HepG2 (cell line): Measurements from ENCODE around the gene CHST11. TPM values are rescaled to one million over a fixed set of nuclear protein-coding genes. Genes with fewer than 3 reads are reported as not detected.

Experiments
- ATAC-seq: fragments of 200-7000 bp; cut with Tn5 transposase; 3 replicates; pipeline ENCODE4 v1.9.1; 2020; ENCODE audit warnings: mild to moderate bottlenecking, moderate library complexity
- BruUV-seq: library from RNA; stranded (reverse); fragments of 400-500 nt; replicated peaks from 2 replicates; lab custom pipeline; 2021; lab: Mats Ljungman, UMichigan
- CTCF ChIA-PET: fragments of 300-600 bp; formaldehyde crosslinking; extraction: SDS; loops from one replicate; lab custom pipeline; 2021; ENCODE audit warnings: low total read pairs, inconsistent platforms, low intra/inter-chr PET ratio; lab: Yijun Ruan, JAX
- POLR2A ChIA-PET: fragments of 350-600 bp; sonication (Branson Sonifier 250); formaldehyde crosslinking; loops from one replicate; lab custom pipeline; 2020; ENCODE audit warnings: antibody characterized with exemption, inconsistent platforms; lab: Yijun Ruan, JAX
- DNase-seq: peaks from one replicate; pipeline ENCODE4 v3.0.0-alpha.2; 2015; ENCODE audit warnings: low spot score
- FAIRE-seq: peaks from 3 replicates; lab custom pipeline; 2011; peaks lifted over from hg19 to GRCh38; lab: Jason Lieb, UNC
- H2AFZ ChIP-seq: one replicate; pipeline ENCODE4 v1.6.1; 2011; ENCODE audit warnings: low read length, inconsistent platforms
- H3K27ac ChIP-seq: fragments of 300-600 bp; 3 replicates; pipeline ENCODE4 v1.8.0; 2011; ENCODE audit warnings: mixed run types, mild to moderate bottlenecking, mixed read lengths, low read length, inconsistent platforms; ENCODE audit not compliant: insufficient read depth; ENCODE audit errors: extremely low read length
- H3K27me3 ChIP-seq, 2 experiments: fragments of 200-600 bp in 1 of 2; 2 replicates in 1 of 2; 3 replicates in 1 of 2; pipeline versions ENCODE4 v1.6.0 to v1.8.0; 2011; ENCODE audit warnings: low read length in 2 of 2, mild to moderate bottlenecking in 2 of 2, moderate library complexity in 2 of 2, inconsistent platforms in 1 of 2; ENCODE audit not compliant: insufficient read depth in 2 of 2, control insufficient read depth in 1 of 2
- H3K36me3 ChIP-seq, 2 experiments: fragments of 200-600 bp in 1 of 2; replicated peaks in 1 of 2; 2 replicates in 1 of 2; 3 replicates in 1 of 2; pipeline versions ENCODE4 v1.5.1 to v1.8.0; 2011; ENCODE audit warnings: low read length in 2 of 2, inconsistent platforms in 1 of 2; ENCODE audit not compliant: insufficient read depth in 2 of 2, control insufficient read depth in 1 of 2
- H3K4me1 ChIP-seq: 2 replicates; pipeline ENCODE4 v1.5.1; 2012; ENCODE audit warnings: low read length, inconsistent platforms; ENCODE audit not compliant: insufficient read depth
- H3K4me2 ChIP-seq: 2 replicates; pipeline ENCODE4 v1.6.0; 2011; ENCODE audit warnings: low read depth, low read length, inconsistent platforms
- H3K4me3 ChIP-seq, 3 experiments: fragments of 200-600 bp in 1 of 3; sonication (generic), shearing (Covaris generic) in 1 of 3; replicated peaks in 1 of 3; 2 replicates each; pipeline ENCODE4 v1.5.1; 2011 to 2016; ENCODE audit warnings: low read length in 3 of 3, inconsistent platforms in 2 of 3, low read depth in 2 of 3, mild to moderate bottlenecking in 2 of 3, control low read depth in 1 of 3, mixed read lengths in 1 of 3; ENCODE audit not compliant: insufficient read depth in 1 of 3
- H3K79me2 ChIP-seq: one replicate; pipeline ENCODE4 v1.6.1; 2011; ENCODE audit warnings: low read length, inconsistent platforms; ENCODE audit not compliant: insufficient read depth
- H3K9ac ChIP-seq: 2 replicates; pipeline ENCODE4 v1.6.0; 2011; ENCODE audit warnings: mild to moderate bottlenecking, low read depth, low read length, inconsistent platforms; ENCODE audit not compliant: insufficient read depth
- H3K9me3 ChIP-seq: 2 replicates; pipeline ENCODE4 v1.5.1; 2012; ENCODE audit warnings: mild to moderate bottlenecking, low read length
- H4K20me1 ChIP-seq: 2 replicates; pipeline ENCODE4 v1.6.0; 2011; ENCODE audit warnings: inconsistent platforms, mild to moderate bottlenecking, low read length, moderate library complexity; ENCODE audit not compliant: insufficient read depth
- CAMTA2 ChIP-seq: sonication (generic); formaldehyde crosslinking; IDR thresholded peaks from 2 replicates; pipeline ENCODE4 v1.4.0; 2020; ENCODE audit warnings: mild to moderate bottlenecking, missing genetic modification reagents, borderline replicate concordance
- CBX1 ChIP-seq: IDR thresholded peaks from one replicate; pipeline ENCODE4 v1.6.1; 2016; ENCODE audit warnings: antibody characterized with exemption, low read depth
- FOSL2 ChIP-seq: sonication (generic); formaldehyde crosslinking; IDR thresholded peaks from 2 replicates; pipeline ENCODE4 v1.4.0; 2020; ENCODE audit warnings: missing genetic modification reagents
- GABPB1 ChIP-seq: IDR thresholded peaks from 2 replicates; pipeline ENCODE4 v1.6.1; 2016; ENCODE audit warnings: mild to moderate bottlenecking, missing genetic modification reagents, moderate library complexity, missing compliant biosample characterization
- GFI1 ChIP-seq: sonication (generic); formaldehyde crosslinking; IDR thresholded peaks from 2 replicates; pipeline ENCODE4 v1.5.0; 2020; ENCODE audit warnings: missing genetic modification reagents, mild to moderate bottlenecking, borderline replicate concordance
- GLI4 ChIP-seq: sonication (generic); formaldehyde crosslinking; IDR thresholded peaks from 2 replicates; pipeline ENCODE4 v1.5.1; 2020; ENCODE audit warnings: missing genetic modification reagents, mild to moderate bottlenecking, moderate library complexity, borderline replicate concordance
- GPN1 ChIP-seq: sonication (generic); formaldehyde crosslinking; IDR thresholded peaks from 2 replicates; pipeline ENCODE4 v1.5.1; 2020; ENCODE audit warnings: missing genetic modification reagents, borderline replicate concordance
- ISL2 ChIP-seq: sonication (generic); formaldehyde crosslinking; IDR thresholded peaks from 2 replicates; pipeline ENCODE4 v1.5.0; 2020; ENCODE audit warnings: missing genetic modification reagents
- KLF12 ChIP-seq: sonication (generic); formaldehyde crosslinking; IDR thresholded peaks from 2 replicates; pipeline ENCODE4 v1.4.0; 2020; ENCODE audit warnings: missing genetic modification reagents, borderline replicate concordance
- STAT5B ChIP-seq: sonication (generic); formaldehyde crosslinking; IDR thresholded peaks from 2 replicates; pipeline ENCODE4 v1.4.0; 2020; ENCODE audit warnings: missing genetic modification reagents
- ZNF180 ChIP-seq: sonication (generic); formaldehyde crosslinking; IDR thresholded peaks from 2 replicates; pipeline ENCODE4 v1.4.0; 2020; ENCODE audit warnings: low read depth, missing genetic modification reagents, borderline replicate concordance
- ZNF24 ChIP-seq: fragments of 450-650 bp; IDR thresholded peaks from 2 replicates; pipeline ENCODE4 v1.6.1; 2017; ENCODE audit warnings: antibody characterized with exemption, mild to moderate bottlenecking
- ZNF260 ChIP-seq: sonication (generic); formaldehyde crosslinking; IDR thresholded peaks from 2 replicates; pipeline ENCODE4 v1.4.0; 2020; ENCODE audit warnings: missing genetic modification reagents, low read depth, mild to moderate bottlenecking, borderline replicate concordance
- ZNF282 ChIP-seq: fragments of 450-650 bp; IDR thresholded peaks from 2 replicates; pipeline ENCODE4 v1.6.1; 2018; ENCODE audit not compliant: partially characterized antibody
- WGBS: methylation state at CpG from one replicate; pipeline ENCODE4 v1.1.6; 2017; ENCODE audit warnings: low lambda C conversion rate; 5-methylcytosine and 5-hydroxymethylcytosine counted together
- in situ Hi-C: cut with HindIII; loops from 2 replicates; pipeline ENCODE4 v1.10.0; 2017; ENCODE audit warnings: low pct_unique_long_range_greater_than_20kb; ENCODE audit not compliant: extremely low pct_ligation_motif_present
- intact Hi-C: fragments of 100-400 bp; cut with micrococcal nuclease; formaldehyde crosslinking; loops from one replicate; pipeline ENCODE4 v1.10.0; 2022; ENCODE audit not compliant: unreplicated experiment
- polyA plus RNA-seq, 8 experiments: library from polyadenylated mRNA; depleted of rRNA in 3 of 8; stranded (reverse) in 7 of 8; unstranded in 1 of 8; fragments of >200 nt; fragmentation: Illumina TruSeq in 4 of 8; extraction: Trizol in 4 of 8; gene quantifications; 2 replicates each; pipeline versions ENCODE4 v1.2.1 to v1.2.3, GENCODE V29; 2011 to 2016; ENCODE audit warnings: low read depth in 4 of 8, missing spikeins in 1 of 8, mixed read lengths in 1 of 8; ENCODE audit not compliant: insufficient read depth in 1 of 8
- total RNA-seq, 5 experiments: library from RNA; depleted of rRNA; stranded (reverse); fragments of >200 nt; fragmentation: Illumina TruSeq; extraction: Trizol; gene quantifications; 2 replicates each; pipeline ENCODE4 v1.2.3, GENCODE V29; 2016; ENCODE audit warnings: low read depth in 1 of 5
- TF ChIP-seq, protein P1 (sequence below): sonication (generic); formaldehyde crosslinking; IDR thresholded peaks from 2 replicates; pipeline ENCODE4 v1.8.1; 2023; ENCODE audit warnings: mild to moderate bottlenecking, missing genetic modification reagents
- TF ChIP-seq, protein P2 (sequence below): sonication (generic); formaldehyde crosslinking; IDR thresholded peaks from 2 replicates; pipeline ENCODE4 v1.4.0; 2020; ENCODE audit warnings: mild to moderate bottlenecking, missing genetic modification reagents, borderline replicate concordance

Gene CHST11
- total and polyA plus RNA-seq, 2 of the 13 experiments (the other 11 are each of a cell fraction or from before 2014, with no cell fraction given), result 0.15 TPM; not detected in 1

DNA sequence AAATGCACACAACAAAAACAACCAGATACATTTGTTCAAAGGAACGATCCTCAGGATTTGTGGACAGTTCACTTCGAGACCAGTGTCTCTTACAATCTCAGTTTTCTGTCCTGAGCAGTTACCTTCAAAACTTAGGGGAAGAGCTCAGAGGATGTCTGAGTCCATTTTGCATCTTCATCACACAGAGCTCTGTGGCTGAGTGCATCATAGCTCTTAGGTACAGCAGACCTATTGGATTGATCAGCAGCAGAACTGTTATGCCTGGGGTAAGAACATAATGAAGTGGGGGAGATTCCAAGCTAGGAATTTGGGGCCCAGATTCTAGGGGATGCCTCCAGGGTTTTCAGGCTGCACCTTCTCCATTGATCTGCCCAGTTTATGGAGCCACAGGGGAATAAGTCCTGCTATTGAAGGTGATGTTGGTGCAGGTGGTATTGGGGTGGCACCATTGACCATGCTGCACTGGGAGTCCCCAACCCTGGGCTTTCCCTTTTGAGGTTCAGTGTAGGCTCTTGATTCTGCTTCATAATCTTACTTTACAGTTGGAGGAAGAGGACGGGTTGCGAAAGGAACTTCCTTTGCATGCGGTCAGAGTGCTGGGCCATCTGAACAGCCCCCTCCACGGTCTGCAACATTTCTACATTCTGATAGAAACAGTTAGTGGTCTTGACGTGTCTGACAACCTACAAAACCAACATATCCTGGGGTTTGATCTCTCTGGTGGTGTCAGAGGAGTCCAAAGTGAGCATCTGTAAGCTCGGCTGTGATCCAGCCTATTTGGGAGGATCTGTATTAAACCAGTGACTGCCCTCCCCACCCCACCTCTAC lies 112.8 kb downstream of the CHST11 start:
- no peak overlapping the region for H3K9ac ChIP-seq
- H3K36me3 ChIP-seq, result no peaks in the 10 kb centered on the region
- ATAC-seq, result no peak
- POLR2A ChIA-PET, result no interaction called here
- H3K27ac ChIP-seq, result no peak overlapping the region
- intact Hi-C loops, result no loop called here
- in situ Hi-C loops, result no loop called here
- no TSS peak for BruUV-seq
- H3K79me2 ChIP-seq, result no peaks in the 10 kb centered on the region
- no peak overlapping the region for H3K4me3 ChIP-seq
- no peak overlapping the region for H2AFZ ChIP-seq
- TF ChIP-seq FOSL2, result no peak
- TF ChIP-seq CAMTA2, result no peak
- no peak for TF ChIP-seq ZNF260 (CRISPR knock-in tag)
- TF ChIP-seq GABPB1 (CRISPR knock-in tag), result no peak
- no peak for TF ChIP-seq STAT5B
- TF ChIP-seq ZNF24, result no peak
- TF ChIP-seq KLF12 (CRISPR knock-in tag), result no peak
- TF ChIP-seq, protein P1, sequence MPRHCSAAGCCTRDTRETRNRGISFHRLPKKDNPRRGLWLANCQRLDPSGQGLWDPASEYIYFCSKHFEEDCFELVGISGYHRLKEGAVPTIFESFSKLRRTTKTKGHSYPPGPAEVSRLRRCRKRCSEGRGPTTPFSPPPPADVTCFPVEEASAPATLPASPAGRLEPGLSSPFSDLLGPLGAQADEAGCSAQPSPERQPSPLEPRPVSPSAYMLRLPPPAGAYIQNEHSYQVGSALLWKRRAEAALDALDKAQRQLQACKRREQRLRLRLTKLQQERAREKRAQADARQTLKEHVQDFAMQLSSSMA (CRISPR knock-in tag), result no peak
- no peak for TF ChIP-seq CBX1
- no peak for TF ChIP-seq ZNF282
- no peak for TF ChIP-seq GFI1 (CRISPR knock-in tag)
- TF ChIP-seq, protein P2, sequence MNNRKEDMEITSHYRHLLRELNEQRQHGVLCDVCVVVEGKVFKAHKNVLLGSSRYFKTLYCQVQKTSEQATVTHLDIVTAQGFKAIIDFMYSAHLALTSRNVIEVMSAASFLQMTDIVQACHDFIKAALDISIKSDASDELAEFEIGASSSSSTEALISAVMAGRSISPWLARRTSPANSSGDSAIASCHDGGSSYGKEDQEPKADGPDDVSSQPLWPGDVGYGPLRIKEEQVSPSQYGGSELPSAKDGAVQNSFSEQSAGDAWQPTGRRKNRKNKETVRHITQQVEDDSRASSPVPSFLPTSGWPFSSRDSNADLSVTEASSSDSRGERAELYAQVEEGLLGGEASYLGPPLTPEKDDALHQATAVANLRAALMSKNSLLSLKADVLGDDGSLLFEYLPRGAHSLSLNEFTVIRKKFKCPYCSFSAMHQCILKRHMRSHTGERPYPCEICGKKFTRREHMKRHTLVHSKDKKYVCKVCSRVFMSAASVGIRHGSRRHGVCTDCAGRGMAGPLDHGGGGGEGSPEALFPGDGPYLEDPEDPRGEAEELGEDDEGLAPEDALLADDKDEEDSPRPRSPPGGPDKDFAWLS (CRISPR knock-in tag), result no peak
- no peak for TF ChIP-seq ZNF180 (CRISPR knock-in tag)
- no peak for TF ChIP-seq ISL2 (CRISPR knock-in tag)
- no peak for TF ChIP-seq GPN1
- no peak for TF ChIP-seq GLI4
- TF ChIP-seq, all 625 proteins: peak for 0
- DNase-seq (no peak), FAIRE-seq (no peak)
- Histone ChIP-seq H3K4me1 (no peaks in the 10 kb centered on the region), H4K20me1 (no peaks in the 10 kb centered on the region), H3K9me3 (no peaks in the 10 kb centered on the region), H3K27me3 (no peaks in the 10 kb centered on the region; a peak in 2 of 5 replicates), H3K4me2 (no peak overlapping the region)
- CTCF ChIA-PET, result no interaction called here
- WGBS, result 8% methylated on average over 8 of the region's 8 CpGs
